Measurements from ENCODE around the gene PDXDC1.
A peak's percentile ranks its signal among the peaks of the same experiment; 100 is the strongest.
"Not testable (repeated sequence)": the region's sequence is repeated elsewhere in the genome, so short reads cannot be mapped to it uniquely, and the experiment has no call there.

PDXDC1 gene

DNA sequence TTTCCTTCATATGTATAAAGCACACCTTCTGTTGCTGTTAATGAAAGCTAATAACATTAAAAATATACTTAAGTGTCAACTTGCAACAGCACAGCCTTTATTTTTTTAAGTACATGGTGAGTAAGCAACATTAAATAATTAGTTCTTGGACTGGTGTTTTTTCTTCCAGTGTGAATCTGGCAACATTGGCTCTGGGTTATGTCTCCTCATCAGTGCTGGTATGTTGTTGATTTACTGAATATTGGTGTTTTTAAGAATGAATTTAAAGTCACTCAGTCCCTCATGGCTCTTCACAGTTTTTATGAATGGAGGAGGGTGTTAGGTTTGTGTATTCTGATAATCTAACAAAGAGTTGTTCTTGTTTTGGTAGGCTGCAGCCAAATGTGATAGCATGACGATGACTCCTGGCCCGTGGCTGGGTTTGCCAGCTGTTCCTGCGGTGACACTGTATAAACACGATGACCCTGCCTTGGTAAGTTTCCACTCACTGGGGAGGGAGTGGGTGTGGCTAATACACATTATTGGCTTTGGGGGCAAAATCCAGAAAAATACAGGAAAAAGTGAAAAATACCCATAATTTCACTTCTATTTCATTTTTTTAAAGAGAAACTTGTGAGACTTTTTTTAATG is 42.2 kb downstream of the PDXDC1 start:
- DNase-seq (ENCODE audit: low read depth in 2 of 2): not testable (repeated sequence)

DNA sequence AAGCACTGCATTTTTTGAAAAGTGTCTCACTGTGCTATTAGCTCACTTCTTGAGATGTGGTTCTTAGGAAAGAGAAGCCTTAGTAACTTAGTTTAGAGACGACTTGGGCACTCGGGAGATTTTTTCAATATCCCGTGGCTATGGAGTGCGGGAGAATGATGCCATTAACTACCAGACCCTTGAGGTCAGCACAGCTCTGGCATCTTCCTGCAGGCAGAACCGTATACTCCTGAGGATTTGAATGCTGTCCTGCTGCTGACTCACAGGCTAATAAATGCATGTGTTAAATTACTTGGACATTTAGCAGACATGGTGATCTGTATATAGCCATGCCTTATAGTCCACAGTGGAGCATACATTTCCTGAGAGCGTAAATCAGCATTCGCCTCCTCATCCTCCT is 46.6 kb downstream of the PDXDC1 start:
- not testable (repeated sequence) for DNase-seq (ENCODE audit: low read depth in 2 of 2)

DNA sequence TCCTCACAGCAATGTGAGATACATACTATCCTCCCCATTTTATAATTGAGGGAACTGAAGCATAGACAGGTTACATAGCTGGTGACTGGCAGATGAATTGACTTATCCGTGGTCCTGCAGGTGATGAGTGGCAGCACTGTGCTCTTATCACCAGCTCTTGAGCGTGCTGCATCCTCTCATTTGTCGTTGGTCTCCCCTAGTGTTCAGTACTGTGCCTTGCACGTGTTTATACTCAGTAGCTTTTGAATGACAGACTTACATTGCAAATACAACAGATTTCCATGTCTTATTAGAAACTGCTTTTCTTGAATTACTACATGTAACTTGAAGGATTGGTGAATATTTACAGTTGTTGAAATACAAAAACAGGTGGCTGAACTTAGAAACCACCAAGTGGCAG is 47.4 kb downstream of the PDXDC1 start:
- peak; percentile 13 to 19 for DNase-seq (ENCODE audit: low read depth in 2 of 2)

DNA sequence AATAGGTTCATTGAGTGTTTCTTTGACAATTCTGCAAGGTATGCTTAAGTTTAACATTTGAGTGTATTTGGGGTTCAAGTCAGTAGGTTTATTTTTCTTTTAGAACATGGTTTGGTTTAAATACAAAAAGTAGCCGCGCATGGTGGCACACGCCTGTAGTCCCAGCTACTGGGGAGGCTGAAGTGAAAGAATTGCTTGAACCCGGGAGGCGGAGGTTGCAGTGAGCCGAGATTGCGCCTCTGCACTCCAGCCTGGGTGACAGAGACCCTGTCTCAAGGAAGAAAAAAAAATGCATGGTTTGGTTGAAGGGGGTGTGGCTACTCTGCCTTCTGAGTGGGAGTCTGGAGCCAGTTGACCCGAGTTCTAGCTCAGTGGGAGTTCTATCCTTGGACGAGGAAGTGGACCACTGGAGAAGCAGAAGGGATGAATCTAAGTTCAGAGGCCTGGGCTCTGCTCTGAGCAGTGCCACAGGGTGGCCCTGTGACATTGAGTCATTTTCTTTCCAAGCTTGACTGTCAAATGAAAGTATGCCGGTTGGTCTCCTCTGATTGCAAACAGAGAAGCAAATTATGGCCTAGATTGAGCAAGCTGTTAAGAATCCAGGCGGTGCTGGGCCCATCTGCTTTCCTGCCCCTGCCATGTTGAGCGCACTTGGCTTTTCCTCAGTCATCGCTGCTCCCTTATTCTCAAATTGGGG is 48.7 kb downstream of the PDXDC1 start:
- DNase-seq (ENCODE audit: low read depth in 2 of 2): not testable (repeated sequence)

DNA sequence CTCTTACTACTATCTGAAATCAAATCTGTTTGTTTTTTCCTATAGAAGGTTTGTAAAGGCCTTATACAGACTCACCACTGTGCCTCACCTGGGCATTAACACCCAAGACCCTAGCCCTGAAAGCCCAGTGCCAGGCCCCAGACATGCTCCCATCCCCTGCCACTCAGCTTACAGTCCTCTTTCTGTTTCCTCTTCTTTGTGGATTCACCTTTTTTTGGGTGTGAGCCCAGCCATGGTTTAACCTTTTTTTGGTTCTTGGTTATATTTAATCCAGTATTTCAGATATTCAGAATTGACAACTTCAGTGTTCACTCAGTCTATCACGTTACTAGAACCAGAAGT is 50.0 kb downstream of the PDXDC1 start:
- DNase-seq (ENCODE audit: low read depth in 2 of 2): not testable (repeated sequence)

DNA sequence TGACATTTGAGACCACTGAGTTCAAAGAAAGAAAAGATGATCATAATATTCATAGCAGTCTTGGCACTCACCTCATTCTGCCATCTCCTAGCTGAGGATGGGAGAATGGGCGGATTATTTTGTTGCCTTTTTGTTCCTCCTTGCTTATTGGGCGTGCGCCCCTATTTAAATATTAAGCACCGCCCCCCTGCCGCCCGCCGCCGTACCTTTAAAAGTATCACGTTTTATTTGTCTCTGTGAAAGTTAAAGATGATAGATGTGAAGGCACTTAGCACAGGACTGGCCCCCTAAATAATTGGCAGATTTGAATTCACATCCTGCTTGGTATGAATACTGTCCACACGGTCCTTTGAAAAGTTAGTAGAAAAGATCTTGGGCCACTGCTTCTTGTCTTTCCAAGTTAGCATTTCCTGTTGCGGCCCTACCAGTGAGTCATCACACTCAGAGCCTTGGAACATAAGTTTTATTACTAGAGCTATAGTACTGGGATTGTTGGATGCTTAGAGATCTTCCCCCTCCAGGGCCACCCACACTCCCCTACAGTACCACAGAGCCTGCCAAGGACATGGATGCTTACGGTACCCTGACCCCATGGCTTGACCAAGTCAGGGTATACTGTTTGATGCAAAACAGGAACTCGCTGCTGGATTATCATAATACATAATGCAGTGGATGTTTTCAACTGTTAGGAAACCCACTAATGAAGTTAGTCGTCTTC is 50.6 kb downstream of the PDXDC1 start:
- DNase-seq (ENCODE audit: low read depth in 2 of 2): not testable (repeated sequence)

DNA sequence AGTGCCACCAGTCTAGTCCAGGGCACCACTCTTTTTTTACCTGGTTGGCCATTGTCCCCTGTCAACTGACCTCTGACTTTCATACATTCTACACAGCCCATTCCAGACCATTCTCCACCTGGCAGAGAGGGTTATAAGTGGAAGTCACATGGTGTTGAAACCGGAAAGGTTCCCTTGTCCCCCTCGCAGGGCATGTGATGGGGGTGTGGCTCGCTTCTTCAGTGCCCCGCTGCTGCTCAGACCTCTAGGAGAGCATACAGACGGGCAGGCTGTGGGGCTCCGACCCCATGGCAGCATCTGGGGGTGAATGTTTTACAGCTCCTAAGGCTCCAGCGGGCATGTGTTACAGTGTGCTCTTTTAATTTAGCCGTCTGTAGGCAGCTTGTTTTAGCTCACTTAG is 52.2 kb downstream of the PDXDC1 start:
- DNase-seq (ENCODE audit: low read depth in 2 of 2): not testable (repeated sequence)

DNA sequence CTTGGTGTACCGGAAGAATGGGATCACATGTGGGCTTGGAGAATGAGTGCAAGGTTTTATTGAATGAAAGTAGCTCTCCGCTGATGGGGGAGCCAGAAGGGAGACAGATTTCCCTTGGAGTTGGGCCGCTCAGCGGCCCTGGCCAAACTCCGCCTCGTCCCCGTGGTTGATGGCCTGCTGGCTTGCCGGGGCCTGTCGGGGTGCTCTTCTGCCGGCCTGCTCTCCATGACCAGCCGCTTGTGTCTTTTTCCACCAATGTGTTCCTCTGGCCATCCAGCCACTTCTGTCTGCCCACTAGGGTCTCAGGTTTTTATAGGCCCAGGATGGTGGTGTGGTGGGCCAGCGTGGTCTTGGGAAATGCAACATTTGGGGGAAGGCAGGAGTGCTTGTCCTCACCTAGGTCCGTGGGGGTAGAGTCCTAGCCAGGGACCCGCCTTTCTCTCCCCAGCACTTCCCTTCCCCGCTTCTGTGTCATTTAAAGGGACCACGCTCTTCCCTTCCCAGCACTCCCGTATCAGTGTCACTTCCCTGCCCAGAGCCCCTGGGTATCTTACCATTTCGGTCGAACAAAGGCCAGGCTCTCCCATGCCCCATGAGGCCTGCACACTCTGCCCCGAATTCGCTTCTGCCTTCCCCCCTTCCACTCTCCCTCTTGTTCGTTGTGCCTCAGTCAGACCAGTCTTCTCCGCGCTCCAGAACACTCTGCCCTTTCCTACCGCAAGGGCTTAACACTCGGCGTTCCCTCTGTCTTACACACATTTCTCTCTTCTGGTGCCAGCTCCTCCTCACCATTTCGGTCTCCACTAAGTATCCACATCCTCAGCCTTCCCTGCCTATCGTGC is 52.9 kb downstream of the PDXDC1 start:
- not testable (repeated sequence) for DNase-seq (ENCODE audit: low read depth in 2 of 2)

DNA sequence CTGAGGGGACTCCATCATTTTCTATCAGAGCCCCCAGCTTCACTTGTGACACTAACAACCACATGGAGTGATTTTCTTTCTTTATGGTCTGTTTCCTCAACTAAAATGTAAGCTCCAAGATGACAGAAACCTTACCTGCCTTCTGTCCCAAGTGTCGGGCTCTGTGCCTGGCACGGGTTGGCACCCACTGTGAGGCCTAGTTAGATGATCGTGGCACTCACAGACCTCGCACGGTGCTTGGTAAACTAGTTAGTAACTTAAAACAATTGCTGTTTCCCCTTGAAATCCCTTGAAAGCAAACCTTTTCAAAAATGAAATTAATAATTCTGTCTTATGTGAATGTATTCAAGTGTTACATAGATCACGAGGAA is 53.5 kb downstream of the PDXDC1 start:
- DNase-seq (ENCODE audit: low read depth in 2 of 2): not testable (repeated sequence)

DNA sequence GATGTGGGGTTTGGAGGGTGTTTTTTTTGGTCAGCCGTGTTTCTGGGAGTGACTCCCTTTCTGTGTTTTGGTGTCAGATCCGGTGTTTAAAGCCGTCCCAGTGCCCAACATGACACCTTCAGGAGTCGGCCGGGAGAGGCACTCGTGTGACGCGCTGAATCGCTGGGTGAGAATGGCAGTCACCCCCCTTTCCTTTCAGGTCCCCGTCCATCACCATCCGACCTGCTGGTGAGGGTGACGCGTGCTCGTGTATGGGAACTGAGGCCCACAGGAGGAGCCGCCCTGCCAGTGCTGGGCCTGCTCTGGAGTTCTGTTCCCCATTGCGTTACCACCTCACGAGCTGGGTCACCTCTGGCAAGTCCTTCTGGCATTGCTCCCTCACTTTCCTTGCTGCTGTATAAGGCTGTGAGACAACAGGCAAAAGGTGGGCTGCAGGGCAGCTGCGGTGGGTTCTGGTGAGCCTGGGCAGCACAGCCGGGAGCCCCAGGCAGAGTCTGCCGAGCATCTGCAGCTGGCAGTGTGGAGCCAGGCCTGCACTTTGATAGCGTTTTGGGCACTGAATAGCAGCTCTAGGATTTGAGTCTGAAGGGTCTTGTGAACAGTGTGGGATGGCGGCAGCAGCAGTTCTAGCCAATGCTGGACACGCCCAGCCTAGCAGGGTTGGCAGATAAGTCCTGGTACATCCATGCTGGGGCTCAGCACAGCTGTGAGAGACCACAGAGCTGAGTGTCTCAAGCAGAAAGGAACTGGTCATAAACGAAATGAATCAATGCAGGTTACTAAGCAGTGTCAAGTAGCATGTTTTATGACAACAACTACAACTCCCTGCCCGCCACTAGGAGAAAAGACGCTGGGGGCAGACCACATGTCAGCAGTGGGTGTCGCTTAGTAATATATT is 54.2 kb downstream of the PDXDC1 start:
- DNase-seq (ENCODE audit: low read depth in 2 of 2): not testable (repeated sequence)

DNA sequence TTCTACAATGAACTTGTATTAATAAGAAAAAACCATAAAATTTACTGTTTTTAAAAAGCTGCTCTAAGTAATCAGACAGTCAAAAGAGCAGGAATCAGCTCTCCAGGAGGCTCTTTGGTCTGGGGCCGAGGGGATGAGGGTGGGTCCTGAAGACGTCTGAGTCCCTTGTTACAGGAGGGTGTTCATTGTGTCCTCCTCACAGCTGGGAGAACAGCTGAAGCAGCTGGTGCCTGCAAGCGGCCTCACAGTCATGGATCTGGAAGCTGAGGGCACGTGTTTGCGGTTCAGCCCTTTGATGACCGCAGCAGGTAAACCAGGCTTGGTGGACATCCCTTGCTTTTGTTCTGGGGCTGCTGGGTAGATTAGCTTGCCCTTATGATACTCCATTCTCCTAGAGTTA is 54.9 kb downstream of the PDXDC1 start:
- not testable (repeated sequence) for DNase-seq (ENCODE audit: low read depth in 2 of 2)

DNA sequence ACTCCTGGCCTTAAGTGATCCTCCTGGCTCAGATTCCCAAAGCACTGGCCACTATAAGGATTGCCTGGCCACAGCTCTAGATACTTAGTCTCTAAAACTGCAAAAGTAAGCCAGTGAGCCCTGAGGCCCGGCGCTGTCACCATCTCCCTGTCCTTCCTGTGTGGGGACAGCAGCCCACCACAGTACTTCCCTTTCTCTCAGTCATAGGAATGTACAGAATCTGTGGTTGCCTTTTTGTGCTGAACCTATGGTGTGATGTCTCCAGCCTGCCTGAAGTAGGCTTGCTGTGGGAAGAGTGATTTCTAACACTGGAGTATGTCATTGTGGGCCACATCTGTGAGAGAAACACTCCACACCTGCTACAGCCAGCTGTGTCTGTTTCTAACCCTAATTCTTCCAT is 56.4 kb downstream of the PDXDC1 start:
- DNase-seq (ENCODE audit: low read depth in 2 of 2): no peak

DNA sequence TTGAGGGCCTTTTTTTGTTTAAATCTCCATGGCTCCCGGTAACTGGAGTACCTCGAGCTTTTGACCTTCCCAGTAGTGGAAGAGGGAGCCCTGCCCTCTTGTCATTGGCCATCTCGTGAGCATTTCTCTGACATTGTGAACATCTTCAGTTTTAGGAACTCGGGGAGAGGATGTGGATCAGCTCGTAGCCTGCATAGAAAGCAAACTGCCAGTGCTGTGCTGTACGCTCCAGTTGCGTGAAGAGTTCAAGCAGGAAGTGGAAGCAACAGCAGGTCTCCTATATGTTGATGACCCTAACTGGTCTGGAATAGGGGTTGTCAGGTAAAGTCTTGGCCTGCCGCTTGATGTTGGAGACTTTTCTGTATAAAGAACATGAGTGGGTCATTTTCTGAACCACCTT is 56.8 kb downstream of the PDXDC1 start:
- no peak for DNase-seq (ENCODE audit: low read depth in 2 of 2)

DNA sequence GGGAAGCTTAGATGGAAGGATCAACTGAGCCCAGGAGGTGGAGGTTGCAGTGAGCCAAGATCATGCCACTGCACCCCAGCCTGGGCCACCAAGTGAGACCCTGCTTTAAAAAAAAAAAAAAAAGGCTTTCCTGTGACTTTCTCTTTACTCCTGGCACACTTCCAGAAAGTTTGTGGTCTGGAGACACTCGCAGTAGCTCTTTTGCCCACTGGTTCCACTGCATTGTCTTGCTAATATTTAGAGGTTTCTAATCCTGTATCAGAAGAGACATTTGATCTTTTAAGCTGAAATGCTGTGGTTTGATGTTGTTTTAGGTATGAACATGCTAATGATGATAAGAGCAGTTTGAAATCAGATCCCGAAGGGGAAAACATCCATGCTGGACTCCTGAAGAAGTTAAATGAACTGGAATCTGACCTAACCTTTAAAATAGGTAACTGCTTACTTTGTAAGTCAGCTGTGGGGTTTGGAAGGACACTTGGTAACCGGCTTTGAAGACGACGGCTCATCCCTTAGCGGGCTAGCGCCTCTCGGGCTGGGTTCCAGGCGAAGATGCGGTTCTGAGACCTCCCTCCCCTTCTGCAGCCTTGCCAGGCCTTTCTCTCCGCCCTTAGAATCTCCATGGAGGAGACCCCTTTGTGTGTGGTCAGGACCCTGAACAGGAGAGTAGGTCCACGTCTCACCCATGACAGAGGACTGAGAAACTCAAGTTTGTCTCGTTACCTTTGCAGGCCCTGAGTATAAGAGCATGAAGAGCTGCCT is 57.9 kb downstream of the PDXDC1 start:
- DNase-seq (ENCODE audit: low read depth in 2 of 2): no peak

DNA sequence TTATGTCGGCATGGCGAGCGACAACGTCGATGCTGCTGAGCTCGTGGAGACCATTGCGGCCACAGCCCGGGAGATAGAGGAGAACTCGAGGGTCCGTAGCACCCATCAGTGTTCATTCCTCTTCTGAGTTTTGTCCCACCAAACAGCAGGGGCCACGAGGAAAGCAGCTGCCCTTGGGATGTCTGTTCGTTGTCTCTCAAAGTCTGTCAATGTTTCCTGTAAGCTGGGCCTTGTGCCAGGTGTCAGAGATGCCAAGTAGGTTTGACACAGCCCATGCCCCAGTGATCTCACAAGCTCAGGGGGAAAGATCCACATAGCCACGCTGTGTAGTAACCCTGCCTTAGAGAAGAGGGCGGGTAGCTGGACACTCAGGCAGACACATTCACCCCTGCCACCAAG is 58.5 kb downstream of the PDXDC1 start:
- no peak for DNase-seq (ENCODE audit: low read depth in 2 of 2)

DNA sequence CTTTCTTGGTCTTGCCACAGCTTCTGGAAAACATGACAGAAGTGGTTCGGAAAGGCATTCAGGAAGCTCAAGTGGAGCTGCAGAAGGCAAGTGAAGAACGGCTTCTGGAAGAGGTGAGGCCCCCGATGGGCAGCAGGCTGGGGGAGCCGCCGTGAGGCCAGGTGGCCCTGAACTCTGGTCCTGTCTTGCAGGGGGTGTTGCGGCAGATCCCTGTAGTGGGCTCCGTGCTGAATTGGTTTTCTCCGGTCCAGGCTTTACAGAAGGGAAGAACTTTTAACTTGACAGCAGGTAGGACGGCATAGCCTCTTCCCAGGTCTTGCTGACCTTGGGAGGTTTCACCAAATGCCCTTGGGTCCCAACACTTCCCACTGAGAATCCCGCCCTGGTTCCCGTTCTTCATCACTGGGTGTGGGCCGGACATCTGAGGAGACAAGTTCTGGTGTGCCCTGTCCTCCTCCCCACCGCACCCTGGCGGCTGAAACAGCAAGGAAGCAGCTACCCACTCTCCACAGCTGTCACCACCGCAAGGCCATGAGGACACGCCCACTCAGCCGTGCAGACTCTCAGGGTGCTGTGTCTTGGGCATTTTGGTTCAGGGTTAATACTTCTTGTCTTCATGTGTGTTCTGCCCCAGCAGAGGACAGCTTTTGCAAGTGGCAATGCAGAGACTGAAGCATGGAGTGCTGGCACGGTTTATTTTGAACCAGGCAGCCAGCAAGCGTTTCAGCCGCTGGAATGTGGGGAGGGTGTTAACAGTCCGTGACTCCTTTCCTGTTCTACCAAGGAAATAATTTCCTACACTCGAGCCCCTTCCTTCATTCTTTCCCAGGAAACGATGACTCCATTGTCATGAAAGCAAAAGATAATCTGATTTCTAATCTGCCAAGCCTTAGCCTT is 59.7 kb downstream of the PDXDC1 start:
- no peak for DNase-seq (ENCODE audit: low read depth in 2 of 2)

DNA sequence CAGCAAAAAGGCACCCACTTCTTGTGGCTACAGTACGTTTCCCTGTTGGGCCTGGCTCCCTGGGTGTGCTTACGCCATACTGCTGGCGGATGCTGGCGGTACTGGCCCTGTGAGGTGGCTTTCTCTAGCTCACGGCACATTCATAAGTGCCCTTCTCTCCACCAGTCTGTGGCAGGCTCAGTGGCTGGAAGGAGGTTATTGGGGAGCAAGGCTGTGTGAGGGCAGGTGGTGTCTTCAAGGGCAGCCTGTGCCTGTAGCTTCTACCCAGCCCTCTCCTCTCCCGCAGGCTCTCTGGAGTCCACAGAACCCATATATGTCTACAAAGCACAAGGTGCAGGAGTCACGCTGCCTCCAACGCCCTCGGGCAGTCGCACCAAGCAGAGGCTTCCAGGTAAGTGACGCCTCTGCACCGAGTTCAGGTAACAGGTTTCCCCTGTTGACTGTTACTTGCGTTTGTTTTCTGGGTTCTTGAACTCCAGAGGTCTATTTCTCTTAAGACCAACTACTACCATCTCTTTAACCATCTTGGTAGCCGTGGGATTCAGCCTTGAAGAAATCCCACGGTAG is 60.4 kb downstream of the PDXDC1 start:
- no peak for DNase-seq (ENCODE audit: low read depth in 2 of 2)

DNA sequence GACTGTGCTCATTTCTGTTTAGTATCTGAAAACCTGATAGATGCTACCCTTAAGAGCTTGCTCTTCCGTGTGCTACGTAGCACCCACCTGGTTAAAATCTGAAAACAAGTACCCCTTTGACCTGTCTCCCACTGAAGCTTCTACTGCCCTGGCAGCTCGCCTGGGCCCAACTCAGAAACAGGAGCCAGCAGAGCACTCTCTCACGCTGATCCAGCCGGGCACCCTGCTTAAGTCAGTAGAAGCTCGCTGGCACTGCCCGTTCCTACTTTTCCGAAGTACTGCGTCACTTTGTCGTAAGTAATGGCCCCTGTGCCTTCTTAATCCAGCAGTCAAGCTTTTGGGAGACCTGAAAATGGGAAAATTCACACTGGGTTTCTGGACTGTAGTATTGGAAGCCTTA is 62.2 kb downstream of the PDXDC1 start:
- no peak for DNase-seq (ENCODE audit: low read depth in 2 of 2)

DNA sequence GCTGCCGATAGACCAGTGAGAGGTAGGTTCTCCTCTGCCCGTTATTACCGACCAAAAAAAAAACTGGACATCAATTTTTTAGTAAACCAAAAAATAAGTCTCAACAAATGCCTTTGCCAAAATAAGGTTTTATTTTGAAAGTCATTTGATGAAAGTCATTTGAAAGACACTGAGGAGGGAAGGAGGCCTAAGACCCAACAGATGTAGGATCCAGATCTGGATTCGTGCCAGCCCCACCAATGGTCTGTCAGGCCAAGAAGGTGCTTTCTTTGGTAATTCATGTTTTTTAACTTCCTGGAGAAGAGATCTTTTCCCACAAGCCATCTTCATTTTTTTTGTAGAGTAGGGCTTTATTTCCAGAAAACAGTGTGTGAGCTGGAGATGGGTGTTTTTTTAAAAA is 62.9 kb downstream of the PDXDC1 start:
- DNase-seq (ENCODE audit: low read depth in 2 of 2): no peak
